ENCODE measurements around the gene P4HA2.
"Not testable (repeated sequence)": the region's sequence is repeated elsewhere in the genome, so short reads cannot be mapped to it uniquely, and the experiment has no call there.

Gene P4HA2

GRCh38 chr5:132195727-132196126, 31.9 kb downstream of the P4HA2 start:
- no peak for DNase-seq

- no peak for DNase-seq
These were observed 34.4 kb downstream of the P4HA2 start for GRCh38 chr5:132193165-132193694.

GRCh38 chr5:132190161-132190817, 37.4 kb downstream of the P4HA2 start:
- peak; percentile 74 for DNase-seq

- DNase-seq, result no peak
These were observed 43.1 kb downstream of the P4HA2 start for GRCh38 chr5:132184588-132184987.

GRCh38 chr5:132183723-132184122, 43.9 kb downstream of the P4HA2 start:
- peak; percentile 31 for DNase-seq

GRCh38 chr5:132182359-132183040, 45.2 kb downstream of the P4HA2 start:
- DNase-seq, result no peak

DNA sequence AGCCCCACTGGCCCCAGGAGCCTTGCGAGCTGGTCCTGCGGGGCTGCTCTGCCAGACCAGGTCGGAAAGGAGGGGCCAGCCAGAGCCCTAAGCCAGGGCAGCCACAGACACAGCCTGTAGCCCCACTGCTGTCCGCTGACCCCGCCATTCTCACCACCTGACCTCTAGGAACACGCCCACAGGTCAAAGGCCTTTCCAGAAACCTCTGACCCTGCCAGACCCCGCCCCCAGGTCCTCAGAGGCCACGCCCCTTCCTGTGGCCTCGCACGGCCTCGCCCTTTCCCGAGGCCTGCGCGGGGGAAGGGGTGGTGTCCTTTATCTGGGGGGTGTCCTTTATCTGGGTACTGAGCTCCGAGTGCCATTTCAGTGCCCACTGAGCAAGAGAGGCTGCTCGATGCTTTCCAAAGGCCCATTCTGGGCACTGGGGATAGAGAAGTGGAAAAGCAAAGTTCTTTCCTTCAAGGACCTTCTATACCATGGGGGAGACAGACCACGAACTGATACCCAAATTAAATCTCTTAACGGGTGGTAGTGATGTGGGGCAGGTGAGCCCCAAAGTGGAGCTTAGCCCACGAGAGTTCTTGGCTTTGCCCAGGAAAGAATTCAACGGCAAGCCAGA, 46.5 kb downstream of the P4HA2 start:
- DNase-seq, result no peak

DNA sequence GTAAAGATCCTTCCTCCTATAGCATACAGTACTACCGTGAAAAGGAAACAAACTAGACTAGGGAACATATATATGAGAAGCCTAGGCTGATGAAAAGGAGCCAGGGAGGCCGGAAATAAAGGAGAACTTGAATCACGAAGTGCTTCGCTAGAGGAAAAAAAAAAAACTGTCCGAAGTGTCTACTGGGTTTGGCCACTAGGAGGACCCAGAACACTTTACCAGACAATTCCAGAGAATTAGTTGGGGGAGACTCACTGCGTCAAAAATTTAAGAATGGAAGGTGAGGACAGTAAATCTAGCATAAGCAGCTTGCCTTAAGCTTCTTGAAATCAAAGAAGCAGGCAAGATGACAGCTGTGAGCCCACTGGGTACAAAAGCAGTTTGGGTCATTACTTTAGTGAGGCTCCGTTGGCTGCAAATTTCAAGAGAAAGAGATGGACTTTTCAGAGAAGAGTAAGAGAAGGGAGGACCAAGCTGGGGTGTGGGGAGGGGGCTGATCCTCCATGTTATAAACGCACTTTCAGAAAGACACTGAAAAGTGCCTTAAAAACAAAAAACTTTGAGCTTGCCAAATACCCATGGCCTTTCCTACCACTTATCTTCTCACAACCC, 47.4 kb downstream of the P4HA2 start:
- DNase-seq, result peak; percentile 78

DNA sequence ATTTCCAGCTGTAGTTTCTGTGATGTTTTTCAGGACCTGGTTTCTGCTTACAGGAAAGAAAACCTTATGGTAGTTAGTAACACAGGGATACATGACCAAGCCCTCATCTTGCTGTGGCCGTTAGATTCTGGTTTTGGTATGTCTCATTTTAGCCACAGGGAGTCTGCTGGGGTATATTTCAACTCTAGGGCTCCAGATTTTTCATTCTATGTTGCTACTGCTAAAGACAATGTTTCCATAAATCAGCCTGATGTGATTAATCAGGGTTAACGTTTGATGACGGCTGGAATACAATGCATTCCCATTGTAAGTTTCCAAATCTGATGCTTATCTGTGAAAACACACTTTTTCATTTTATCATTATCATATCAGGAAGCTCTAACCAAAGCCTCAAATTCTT, 48.2 kb downstream of the P4HA2 start:
- DNase-seq, result peak; percentile 36

- DNase-seq, result no peak
These were observed 49.9 kb downstream of the P4HA2 start for GRCh38 chr5:132177691-132178149.

DNA sequence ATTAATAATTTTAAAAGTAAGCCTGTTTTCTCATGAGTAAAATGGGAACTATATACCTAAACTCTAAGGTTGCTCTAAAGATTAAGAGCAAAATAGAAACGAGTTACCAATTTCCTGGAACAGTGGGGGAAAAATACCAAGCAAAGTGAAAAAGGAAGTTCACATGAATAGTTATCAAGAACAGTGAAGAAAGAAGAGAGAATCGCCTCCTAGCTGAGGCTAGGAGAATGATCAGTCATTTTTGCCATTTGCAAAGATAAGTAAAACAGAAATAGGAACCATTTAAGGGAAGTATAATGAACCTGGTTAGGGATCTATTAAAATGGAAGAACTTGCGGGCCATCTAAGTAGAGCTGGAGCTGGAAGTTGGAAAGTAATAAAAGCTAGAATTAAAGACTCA, 50.7 kb downstream of the P4HA2 start:
- DNase-seq, result no peak

DNA sequence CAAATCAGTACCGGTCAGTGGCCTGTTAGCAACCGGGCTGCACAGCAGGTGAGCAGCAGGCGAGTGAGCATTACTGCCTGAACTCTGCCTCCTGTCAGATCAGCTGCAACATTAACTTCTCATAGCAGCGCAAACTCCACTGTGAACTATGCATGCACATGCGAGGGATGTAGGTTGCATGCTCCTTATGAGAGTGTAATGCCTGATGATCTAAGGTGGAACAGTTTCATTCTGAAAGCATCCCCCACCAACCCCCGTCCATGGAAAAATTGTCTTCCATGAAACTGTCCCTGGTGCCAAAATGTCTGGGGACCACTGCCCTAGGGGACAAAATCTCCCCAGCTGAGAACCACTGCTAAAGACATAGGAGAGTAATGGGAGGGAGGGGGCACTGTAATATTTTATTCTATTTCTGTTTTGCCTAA, 51.1 kb downstream of the P4HA2 start:
- DNase-seq, result no peak

DNA sequence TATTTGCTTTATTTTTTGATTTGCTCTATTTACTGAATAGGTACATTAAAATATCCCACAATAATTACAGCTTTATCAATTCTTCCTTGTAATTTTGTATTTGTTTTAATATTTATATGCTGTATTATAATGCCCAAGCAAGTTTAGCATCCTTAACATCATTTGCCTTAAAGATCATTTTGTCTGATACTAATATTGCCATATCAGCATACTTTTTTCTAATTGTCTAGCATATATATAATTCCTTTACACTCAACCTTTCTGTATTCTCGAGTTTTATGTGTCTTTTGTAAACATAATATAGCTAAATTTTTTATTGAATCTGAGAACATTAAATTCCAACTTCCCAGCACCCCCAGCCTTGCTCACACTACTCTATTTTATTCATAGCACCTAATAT, 64.7 kb downstream of the P4HA2 start:
- DNase-seq, result no peak

DNA sequence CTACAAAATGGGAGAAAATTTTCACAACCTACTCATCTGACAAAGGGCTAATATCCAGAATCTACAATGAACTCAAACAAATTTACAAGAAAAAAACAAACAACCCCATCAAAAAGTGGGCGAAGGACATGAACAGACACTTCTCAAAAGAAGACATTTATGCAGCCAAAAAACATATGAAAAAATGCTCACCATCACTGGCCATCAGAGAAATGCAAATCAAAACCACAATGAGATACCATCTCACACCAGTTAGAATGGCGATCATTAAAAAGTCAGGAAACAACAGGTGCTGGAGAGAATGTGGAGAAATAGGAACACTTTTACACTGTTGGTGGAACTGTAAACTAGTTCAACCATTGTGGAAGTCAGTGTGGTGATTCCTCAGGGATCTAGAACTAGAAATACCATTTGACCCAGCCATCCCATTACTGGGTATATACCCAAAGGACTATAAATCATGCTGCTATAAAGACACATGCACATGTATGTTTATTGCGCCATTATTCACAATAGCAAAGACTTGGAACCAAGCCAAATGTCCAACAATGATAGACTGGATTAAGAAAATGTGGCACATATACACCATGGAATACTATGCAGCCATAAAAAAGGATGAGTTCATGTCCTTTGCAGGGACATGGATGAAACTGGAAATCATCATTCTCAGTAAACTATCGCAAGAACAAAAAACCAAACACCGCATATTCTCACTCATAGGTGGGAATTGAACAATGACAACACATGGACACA, 65.9 kb downstream of the P4HA2 start:
- not testable (repeated sequence) for DNase-seq

- DNase-seq, result no peak
These were observed 71.2 kb downstream of the P4HA2 start for GRCh38 chr5:132156413-132156812.

- DNase-seq, result no peak
These were observed 77.1 kb downstream of the P4HA2 start for GRCh38 chr5:132150565-132150964.

DNA sequence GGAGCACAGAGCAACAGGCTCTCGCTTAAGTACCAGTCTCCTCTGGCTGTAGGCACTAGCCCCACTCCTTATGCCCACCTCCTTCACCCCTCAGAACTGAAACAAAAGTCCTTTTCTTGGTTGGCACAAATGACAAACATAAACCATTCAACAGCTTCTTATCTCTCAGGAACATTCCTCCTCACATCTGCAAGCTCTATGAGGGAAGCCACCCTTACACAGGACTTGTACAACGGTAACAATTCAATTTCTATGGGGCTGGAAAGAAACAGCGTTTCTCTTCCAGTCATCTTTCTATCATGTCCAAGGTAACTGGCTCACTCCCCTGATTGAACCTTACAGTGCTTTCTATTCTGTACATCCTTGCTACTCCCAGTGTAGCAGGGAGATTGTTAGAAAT, 80.0 kb downstream of the P4HA2 start:
- DNase-seq, result no peak

DNA sequence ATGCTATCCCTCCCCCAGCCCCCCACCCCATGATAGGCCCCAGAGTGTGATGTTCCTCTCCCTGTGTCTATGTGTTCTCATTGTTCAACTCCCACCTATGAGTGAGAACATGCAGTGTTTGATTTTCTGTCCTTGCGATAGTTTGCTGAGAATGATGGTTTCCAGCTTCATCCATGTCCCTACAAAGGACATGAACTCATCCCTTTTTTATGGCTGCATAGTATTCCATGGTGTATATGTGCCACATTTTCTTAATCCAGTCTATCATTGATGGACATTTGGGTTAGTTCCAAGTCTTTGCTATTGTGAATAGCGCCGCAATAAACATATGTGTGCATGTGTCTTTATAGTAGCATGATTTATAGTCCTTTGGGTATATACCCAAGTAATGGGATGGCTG, 82.3 kb downstream of the P4HA2 start:
- DNase-seq, result not testable (repeated sequence)

GRCh38 chr5:132143148-132143547, 84.5 kb downstream of the P4HA2 start:
- no peak for DNase-seq

- no peak for DNase-seq
These were observed 85.2 kb downstream of the P4HA2 start for GRCh38 chr5:132142459-132142858.
